ENCODE measurements around the gene LRRC57. TPM values are rescaled to one million over a fixed set of nuclear protein-coding genes. Genes with fewer than 3 reads are reported as not detected.
A peak's percentile ranks its signal among the peaks of the same experiment; 100 is the strongest.

The LRRC57 gene
- polyA plus RNA-seq, 3 donors from 2014 or later: 1.2 to 14.0 (median 8.6) TPM

- Mint-ChIP-seq H3K9me3 (no peaks in the 10 kb centered on the region), H3K4me1 (no peaks in the 10 kb centered on the region)
Measured at GRCh38 chr15:42528970-42529369, 19.6 kb downstream of the LRRC57 start.

GRCh38 chr15:42523331-42523730 is 25.3 kb downstream of the LRRC57 start:
- Mint-ChIP-seq H3K9me3 (no peaks in the 10 kb centered on the region), H3K27me3 (ENCODE audit: low read depth in 3 of 3) (no peaks in the 10 kb centered on the region), H3K4me3 (no peak overlapping the region), H3K4me1 (no peaks in the 10 kb centered on the region), H3K27ac (no peak overlapping the region), H3K36me3 (peaks cover 5 to 24% (median 13%) of the 10 kb centered on the region in 3 donors)
- DNase-seq: no peak

More at GRCh38 chr15:42528970-42529369, 19.6 kb downstream of the LRRC57 start:
- H3K27me3 Mint-ChIP-seq (ENCODE audit: low read depth in 3 of 3): peaks cover 0 to 2% (median 0%) of the 10 kb centered on the region in 3 donors
- H3K4me3 Mint-ChIP-seq: no peak overlapping the region
- H3K36me3 Mint-ChIP-seq: peaks cover 19 to 22% (median 21%) of the 10 kb centered on the region in 3 donors
- no peak for DNase-seq
- no peak overlapping the region for H3K27ac Mint-ChIP-seq

GRCh38 chr15:42511007-42511391 is 37.6 kb downstream of the LRRC57 start:
- H3K4me1 Mint-ChIP-seq: peaks cover 2 to 6% of the 10 kb centered on the region in 2 donors
- H3K27ac Mint-ChIP-seq: no peak overlapping the region
- no peak for DNase-seq
- H3K36me3 Mint-ChIP-seq: peaks cover 12 to 24% (median 17%) of the 10 kb centered on the region in 3 donors
- no peaks in the 10 kb centered on the region for H3K27me3 Mint-ChIP-seq (ENCODE audit: low read depth in 3 of 3)
- H3K4me3 Mint-ChIP-seq: no peak overlapping the region
- H3K9me3 Mint-ChIP-seq: no peaks in the 10 kb centered on the region

- Mint-ChIP-seq H3K9me3 (no peaks in the 10 kb centered on the region), H3K27me3 (ENCODE audit: low read depth in 3 of 3) (no peaks in the 10 kb centered on the region), H3K36me3 (peaks cover 7 to 19% (median 12%) of the 10 kb centered on the region in 3 donors), H3K4me3 (no peak overlapping the region), H3K27ac (no peak overlapping the region), H3K4me1 (peaks cover 2 to 6% of the 10 kb centered on the region in 2 donors)
- no peak for DNase-seq
Measured at GRCh38 chr15:42510258-42511006, 38.2 kb downstream of the LRRC57 start.

GRCh38 chr15:42508263-42508690 is 40.3 kb downstream of the LRRC57 start:
- Mint-ChIP-seq H3K4me1 (peaks cover 2 to 6% of the 10 kb centered on the region in 2 donors), H3K27me3 (ENCODE audit: low read depth in 3 of 3) (peaks cover 0 to 2% (median 0%) of the 10 kb centered on the region in 3 donors), H3K27ac (no peak overlapping the region), H3K36me3 (peaks cover 6 to 7% (median 7%) of the 10 kb centered on the region in 3 donors), H3K9me3 (no peaks in the 10 kb centered on the region), H3K4me3 (no peak overlapping the region)
- DNase-seq: no peak

GRCh38 chr15:42507514-42507913 is 41.1 kb downstream of the LRRC57 start:
- H3K27me3 Mint-ChIP-seq (ENCODE audit: low read depth in 3 of 3): peaks cover 0 to 2% (median 0%) of the 10 kb centered on the region in 3 donors
- peak overlapping the region in 1 of 6 donors; percentile 39 for H3K27ac Mint-ChIP-seq
- no peak for DNase-seq
- H3K4me1 Mint-ChIP-seq: peaks cover 2 to 6% of the 10 kb centered on the region in 2 donors
- peaks cover 0 to 4% (median 0%) of the 10 kb centered on the region in 3 donors for H3K36me3 Mint-ChIP-seq
- H3K9me3 Mint-ChIP-seq: no peaks in the 10 kb centered on the region
- no peak overlapping the region for H3K4me3 Mint-ChIP-seq

- no peaks in the 10 kb centered on the region for H3K9me3 Mint-ChIP-seq
- no peak overlapping the region for H3K4me3 Mint-ChIP-seq
- no peaks in the 10 kb centered on the region for H3K36me3 Mint-ChIP-seq
- peaks cover 2 to 19% of the 10 kb centered on the region in 2 donors for H3K4me1 Mint-ChIP-seq
- no peak overlapping the region for H3K27ac Mint-ChIP-seq
- peaks cover 0 to 2% (median 0%) of the 10 kb centered on the region in 3 donors for H3K27me3 Mint-ChIP-seq (ENCODE audit: low read depth in 3 of 3)
- no peak for DNase-seq
Measured at GRCh38 chr15:42504631-42505030, 44.0 kb downstream of the LRRC57 start.

- peak overlapping the region in 1 of 6 donors; percentile 85 for H3K27ac Mint-ChIP-seq
- DNase-seq: no peak
- peaks cover 5 to 20% of the 10 kb centered on the region in 2 donors for H3K4me1 Mint-ChIP-seq
Measured at GRCh38 chr15:42503825-42504224, 44.8 kb downstream of the LRRC57 start.

GRCh38 chr15:42502477-42502876 is 46.1 kb downstream of the LRRC57 start:
- no peak overlapping the region for H3K27ac Mint-ChIP-seq
- no peaks in the 10 kb centered on the region for H3K9me3 Mint-ChIP-seq
- no peaks in the 10 kb centered on the region for H3K36me3 Mint-ChIP-seq
- peaks cover 10 to 28% of the 10 kb centered on the region in 2 donors for H3K4me1 Mint-ChIP-seq
- no peak for DNase-seq
- H3K27me3 Mint-ChIP-seq (ENCODE audit: low read depth in 3 of 3): peaks cover 0 to 3% (median 0%) of the 10 kb centered on the region in 3 donors
- no peak overlapping the region for H3K4me3 Mint-ChIP-seq

More at GRCh38 chr15:42503825-42504224, 44.8 kb downstream of the LRRC57 start:
- peaks cover 0 to 2% (median 0%) of the 10 kb centered on the region in 3 donors for H3K27me3 Mint-ChIP-seq (ENCODE audit: low read depth in 3 of 3)
- no peak overlapping the region for H3K4me3 Mint-ChIP-seq
- H3K36me3 Mint-ChIP-seq: no peaks in the 10 kb centered on the region
- no peaks in the 10 kb centered on the region for H3K9me3 Mint-ChIP-seq

- peaks cover 0 to 3% (median 0%) of the 10 kb centered on the region in 3 donors for H3K27me3 Mint-ChIP-seq (ENCODE audit: low read depth in 3 of 3)
- H3K36me3 Mint-ChIP-seq: no peaks in the 10 kb centered on the region
- DNase-seq: no peak
- H3K9me3 Mint-ChIP-seq: no peaks in the 10 kb centered on the region
- H3K27ac Mint-ChIP-seq: peak overlapping the region in 1 of 6 donors; percentile 4
- peaks cover 30 to 51% of the 10 kb centered on the region in 2 donors for H3K4me1 Mint-ChIP-seq
- no peak overlapping the region for H3K4me3 Mint-ChIP-seq
Measured at GRCh38 chr15:42499858-42500609, 48.6 kb downstream of the LRRC57 start.

GRCh38 chr15:42498212-42499068 is 50.2 kb downstream of the LRRC57 start:
- DNase-seq: no peak

GRCh38 chr15:42495361-42496212 is 53.0 kb downstream of the LRRC57 start, which contains the start of gene SNAP23:
Gene SNAP23, plus strand, starts transcription at chr15:42495634. Its CDS starts 16,213 bp downstream, at chr15:42511847.
- Mint-ChIP-seq H3K27ac (peak within 1 kb of the TSS; percentile 89 to 96 (median 96)), H3K4me1 (peaks cover 50 to 58% of the 10 kb centered on the region in 2 donors), H3K27me3 (ENCODE audit: low read depth in 3 of 3) (peaks cover 6 to 7% (median 6%) of the 10 kb centered on the region in 3 donors), H3K4me3 (peak within 1 kb of the TSS; percentile 93 to 99 (median 96)), H3K9me3 (no peaks in the 10 kb centered on the region), H3K36me3 (no peaks in the 10 kb centered on the region)
- peak; percentile 80 to 83 (median 82) for DNase-seq

More at GRCh38 chr15:42498212-42499068, 50.2 kb downstream of the LRRC57 start:
- H3K27me3 Mint-ChIP-seq (ENCODE audit: low read depth in 3 of 3): peaks cover 0 to 1% (median 0%) of the 10 kb centered on the region in 3 donors
- no peaks in the 10 kb centered on the region for H3K36me3 Mint-ChIP-seq
- peak overlapping the region in 4 of 6 donors; percentile 8 to 48 (median 14) for H3K27ac Mint-ChIP-seq
- H3K4me1 Mint-ChIP-seq: peaks cover 38 to 57% of the 10 kb centered on the region in 2 donors
- H3K9me3 Mint-ChIP-seq: no peaks in the 10 kb centered on the region
- H3K4me3 Mint-ChIP-seq: peak overlapping the region in 1 of 5 donors; percentile 14
